ENCODE results near the gene CEP170B. TPM values are rescaled to one million over a fixed set of nuclear protein-coding genes. Genes with fewer than 3 reads are reported as not detected.

CEP170B gene
- total RNA-seq, 2 donors from 2014 or later: 26.8 to 47.0 TPM

DNA sequence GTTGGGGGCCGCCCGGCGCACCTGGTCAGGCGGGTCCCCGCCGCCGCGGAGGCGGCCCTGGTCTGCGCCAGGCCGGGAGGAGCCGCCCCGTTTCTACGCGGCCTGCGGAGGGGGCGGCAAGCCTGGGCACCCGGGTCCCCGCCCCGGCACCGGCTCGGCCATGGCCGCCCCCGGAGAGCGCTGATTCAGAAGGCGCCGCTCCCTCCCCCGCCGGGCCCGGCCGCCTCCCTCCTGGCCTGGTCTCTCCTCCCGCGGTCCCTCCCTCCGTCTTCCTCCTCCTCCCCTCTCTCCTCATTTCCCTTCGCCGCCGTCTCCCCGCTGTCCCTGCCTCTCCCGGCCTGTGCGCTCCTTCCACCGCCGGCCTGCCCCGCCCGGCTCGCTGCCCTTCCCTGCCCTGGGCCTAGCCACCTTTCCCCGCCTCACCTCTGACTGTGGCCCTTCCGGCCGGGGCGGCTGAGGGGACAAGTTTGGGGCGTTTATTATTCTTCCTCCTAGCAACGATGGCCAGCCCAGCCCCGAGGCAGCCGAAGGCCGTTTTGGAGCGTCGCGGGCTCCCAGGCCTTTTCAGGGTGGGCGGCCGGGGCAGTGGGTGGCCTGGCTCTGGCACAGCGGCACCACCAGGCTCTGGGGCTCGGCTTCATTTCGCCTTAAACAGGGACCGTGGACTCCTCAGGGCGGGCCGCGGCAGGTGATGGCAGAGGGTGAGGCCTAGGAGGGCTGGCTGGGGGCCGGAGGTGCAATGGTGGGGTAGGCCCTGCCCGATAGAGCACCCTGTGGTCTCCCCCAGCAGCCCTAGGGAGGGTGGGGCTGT lies 768 bp downstream of the CEP170B start:
- DNase-seq (ENCODE audit: low spot score): peak; percentile 88
- intact Hi-C loops (cut with DNase I): no loop called here

DNA sequence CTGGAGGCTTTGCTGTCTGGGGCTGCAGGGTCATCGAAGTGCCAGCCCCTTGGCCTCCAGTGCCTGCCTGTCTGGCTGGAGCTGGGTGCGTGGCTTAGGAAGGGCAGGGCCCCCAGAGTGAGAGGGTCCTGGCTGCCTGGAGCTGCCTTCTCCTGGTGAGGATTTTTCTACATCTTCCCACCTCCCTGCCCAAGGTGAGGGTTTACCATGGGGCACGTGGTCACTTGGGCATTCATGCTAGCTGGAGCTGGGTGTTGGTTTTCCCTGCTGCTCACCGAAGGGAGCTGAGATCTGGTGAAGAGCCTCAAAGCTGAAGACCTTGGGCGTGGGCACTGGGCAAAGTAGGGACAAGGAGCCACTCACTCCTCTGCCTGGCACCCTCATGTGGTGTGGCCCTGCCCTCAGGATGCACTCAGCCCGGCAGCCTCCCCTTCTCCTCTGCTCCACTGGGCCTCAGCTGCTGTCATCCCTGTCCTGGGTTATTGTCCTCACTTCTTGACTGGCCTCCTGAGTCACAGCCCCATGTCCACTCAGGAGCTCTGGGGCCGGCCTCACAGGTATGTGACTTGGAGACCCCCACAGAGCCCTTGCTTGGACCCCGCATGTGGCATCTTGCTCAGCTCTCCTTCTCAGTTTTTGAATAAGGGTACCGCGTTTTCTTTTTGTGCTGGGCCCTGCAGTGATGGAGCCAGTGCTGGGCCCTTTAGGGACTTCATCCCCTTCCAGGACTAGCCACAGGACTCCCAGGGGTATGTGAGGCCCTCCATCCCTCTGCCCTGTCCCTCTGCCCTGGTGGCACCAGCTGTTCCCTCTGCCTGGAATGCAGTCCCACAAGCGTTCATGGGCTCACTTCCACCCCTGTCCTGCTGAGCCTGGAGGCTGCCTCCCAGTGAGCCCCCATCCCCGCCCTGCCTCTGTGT lies 1.6 kb downstream of the CEP170B start:
- no peak for DNase-seq (ENCODE audit: low spot score)
- intact Hi-C loops (cut with DNase I): no loop called here

DNA sequence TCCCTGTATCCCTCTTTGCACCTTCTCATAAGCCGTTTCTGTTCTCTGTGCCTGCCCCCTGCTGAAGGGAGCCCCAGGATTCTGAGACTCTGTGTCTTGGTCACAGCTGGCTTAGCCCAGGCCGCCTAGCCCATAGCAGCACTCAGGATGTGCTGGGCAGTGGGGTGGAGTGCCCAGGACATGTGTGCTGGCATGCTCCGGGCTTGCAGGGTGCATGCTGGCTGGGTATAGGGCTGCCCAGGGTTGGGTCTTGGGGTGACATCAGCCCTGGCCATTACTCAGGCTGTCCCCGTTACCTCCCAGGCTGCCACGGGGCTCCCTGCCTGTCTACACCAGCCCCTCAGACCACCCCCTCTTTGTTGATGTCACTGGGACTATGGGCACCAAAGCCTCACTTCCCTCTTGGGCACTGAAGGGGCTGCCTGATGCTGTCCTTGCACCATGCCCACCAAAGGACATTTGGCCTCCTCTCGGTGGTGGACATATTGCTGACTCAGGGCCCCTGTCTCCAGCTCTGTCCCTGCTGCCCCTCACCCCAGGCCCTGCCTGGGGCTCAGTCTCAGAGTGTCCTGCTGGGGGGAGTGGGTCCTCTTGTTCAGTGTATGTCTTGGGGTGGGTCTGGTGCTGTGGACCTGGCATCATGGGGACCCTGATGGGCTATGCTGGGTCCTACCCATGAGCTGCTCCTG lies 2.4 kb downstream of the CEP170B start:
- intact Hi-C loops (cut with DNase I): no loop called here
- peak; percentile 73 for DNase-seq (ENCODE audit: low spot score)

DNA sequence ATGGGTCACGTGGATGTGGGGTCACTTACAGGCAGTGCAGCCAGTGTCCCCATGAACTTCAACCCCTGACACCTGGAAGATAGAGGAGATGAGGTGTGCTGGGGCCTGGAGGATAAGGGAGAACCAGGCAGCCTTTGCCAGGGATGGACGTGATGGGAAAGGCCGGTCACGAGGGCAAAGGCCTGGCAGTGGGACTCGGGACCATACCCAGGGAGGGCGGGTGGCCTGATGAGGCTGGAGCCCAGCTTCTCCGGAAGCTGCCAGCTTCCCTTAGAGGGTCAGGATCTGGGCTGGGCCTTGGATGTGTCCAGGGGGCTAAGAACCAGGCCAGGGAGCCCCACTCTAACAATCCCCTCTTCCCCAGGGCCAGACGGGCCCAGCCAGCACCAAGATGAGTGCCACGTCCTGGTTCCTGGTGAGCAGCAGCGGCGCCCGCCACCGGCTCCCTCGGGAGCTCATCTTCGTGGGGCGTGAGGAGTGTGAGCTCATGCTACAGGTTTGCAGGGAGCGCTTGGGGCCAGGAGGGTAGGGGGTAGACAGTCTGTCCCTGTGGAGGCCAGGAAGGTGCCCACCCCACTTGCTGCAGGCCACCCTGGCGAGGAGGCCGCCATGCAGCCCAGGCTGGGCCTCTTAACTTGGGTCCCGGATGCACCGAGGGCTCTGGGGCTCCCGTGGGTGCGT lies 3.1 kb downstream of the CEP170B start:
- peak; percentile 67 for DNase-seq (ENCODE audit: low spot score)

DNA sequence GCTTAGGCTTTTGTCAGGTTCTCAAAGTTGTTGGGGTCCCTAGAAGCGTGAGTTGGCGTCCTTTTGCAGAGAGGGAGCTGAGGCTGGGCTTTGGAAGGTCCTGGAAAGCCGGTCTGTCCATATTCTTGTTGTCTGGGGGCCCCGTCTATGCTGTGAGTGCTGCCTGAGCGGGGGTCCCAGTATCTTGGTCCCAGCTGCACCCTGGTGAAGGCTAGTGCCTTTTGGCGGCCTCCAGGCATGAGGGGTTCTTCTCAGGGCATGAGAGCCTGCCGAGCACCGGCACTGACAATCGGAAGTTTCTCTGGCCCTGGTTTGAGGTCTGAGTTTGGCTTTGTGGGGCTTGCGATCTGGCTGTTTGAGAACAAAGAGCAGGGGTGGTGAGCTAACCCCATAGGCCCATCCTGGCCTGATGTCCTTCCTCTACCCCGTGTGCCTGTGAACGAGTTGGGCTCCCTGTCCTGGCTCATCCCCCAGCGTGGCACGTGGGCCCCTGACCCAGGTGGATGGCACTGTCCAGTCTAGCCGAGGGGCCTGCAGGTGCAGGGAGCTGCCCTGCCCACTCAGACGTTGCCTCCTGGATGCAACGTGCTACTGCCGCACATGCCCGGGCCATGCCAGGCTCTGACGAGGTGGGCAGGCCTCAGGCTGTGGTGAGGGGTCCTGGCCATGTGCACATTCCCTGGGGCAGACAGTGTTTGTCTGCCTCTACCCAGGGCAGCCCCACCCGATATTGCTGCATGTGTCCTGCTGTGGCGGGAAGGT lies 3.9 kb downstream of the CEP170B start:
- intact Hi-C loops (cut with DNase I): no loop called here
- peak; percentile 64 for DNase-seq (ENCODE audit: low spot score)

More for the DNA sequence above, 3.1 kb downstream of the CEP170B start:
- intact Hi-C loops (cut with DNase I): no loop called here

DNA sequence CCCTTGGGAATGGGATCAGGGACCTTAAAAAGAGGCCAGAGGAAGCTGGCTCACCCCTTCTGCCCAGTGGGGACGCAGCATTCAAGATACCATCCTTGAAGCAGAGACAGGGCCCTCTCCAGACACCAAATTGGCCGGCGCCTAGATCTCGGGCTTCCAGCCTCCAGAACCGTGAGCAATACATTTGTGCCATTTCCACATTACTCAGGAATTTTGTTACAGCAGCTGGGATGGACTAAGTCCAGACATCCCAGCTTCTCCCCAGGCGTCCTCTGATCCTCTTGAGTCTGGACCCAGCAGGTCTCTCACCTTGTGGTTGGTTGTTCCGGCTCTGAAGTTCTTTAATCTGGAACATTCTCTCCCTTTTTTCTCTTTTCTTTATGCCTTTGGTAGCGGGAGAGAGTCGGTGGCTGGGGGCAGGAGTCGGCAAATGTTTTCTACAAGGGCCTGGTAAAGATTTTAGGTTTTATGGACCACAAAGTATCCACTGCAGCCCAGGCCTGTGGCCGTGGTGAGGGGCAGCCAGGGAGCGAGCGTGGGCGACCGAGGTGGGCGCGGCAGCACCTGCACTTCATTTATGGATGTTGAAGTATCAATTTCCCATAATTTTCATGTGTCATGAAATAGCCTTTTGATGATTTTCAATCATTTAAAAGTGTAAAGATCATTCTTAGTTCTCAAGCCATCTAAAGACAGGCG lies 4.8 kb downstream of the CEP170B start:
- peak; percentile 48 for DNase-seq (ENCODE audit: low spot score)
- intact Hi-C loops (cut with DNase I): no loop called here

DNA sequence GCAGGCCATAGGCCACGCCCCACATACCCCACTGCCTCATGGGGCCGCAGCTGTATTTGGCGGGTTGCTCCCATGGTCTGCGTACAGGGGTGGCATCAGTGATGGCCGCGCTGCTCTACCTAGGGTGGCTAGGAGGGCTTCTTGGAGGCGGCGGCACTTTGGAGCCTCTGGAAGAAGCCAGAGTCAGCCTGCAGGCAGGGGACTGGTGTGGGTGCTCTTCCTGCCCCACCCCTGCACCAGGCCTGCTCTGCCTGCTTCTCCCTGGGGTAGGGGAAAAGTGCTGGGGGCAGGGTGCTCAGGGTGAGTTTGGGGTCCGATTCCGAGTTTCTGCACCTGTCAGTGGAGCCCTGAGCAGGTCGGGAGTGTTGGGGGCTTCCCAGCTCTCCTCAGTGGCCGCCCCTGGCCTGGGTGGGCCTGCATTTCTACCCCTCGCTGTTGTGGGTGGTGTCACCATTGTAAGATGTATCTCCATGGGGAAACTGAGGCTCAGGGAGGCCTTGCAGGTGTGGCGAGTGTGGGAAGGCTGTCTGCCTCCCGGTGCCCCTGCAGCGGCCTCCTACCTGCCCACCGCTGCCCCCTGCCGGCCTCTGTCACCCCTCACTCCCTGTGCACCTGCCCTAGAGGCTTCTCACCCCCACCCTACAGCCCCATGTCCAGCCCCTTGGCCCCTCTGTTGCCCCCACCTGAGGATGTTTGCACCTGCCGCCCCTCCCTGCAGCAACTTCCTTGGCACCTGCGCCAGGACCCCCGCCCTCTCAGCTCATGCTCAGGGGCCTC lies 5.5 kb downstream of the CEP170B start:
- DNase-seq (ENCODE audit: low spot score): peak; percentile 80
- intact Hi-C loops (cut with DNase I): no loop called here

DNA sequence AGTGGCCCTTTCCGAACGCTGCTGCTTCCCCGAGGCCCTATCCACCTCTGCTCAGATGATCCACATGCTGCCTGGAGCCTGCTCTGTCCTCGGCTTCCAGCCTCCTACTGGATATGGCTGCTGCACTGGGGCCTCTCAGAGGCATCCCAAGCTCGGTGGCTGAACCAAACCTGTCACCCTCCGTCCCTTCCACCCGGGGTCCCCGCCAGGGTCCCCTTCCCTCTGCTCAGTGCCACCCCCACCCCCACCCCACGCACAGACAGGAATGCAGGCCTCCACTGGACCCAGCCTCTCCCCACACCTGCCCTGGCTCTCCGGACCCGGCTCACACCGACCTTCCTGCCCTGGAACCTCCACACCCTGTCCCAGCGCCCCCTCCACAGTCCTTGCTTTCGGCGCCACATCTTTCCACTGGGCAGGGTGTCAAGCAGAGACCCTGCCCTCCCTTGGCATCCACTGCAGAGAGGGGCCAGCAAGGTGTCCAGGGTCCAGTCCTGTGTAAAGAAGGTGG lies 6.1 kb downstream of the CEP170B start:
- intact Hi-C loops (cut with DNase I): no loop called here
- DNase-seq (ENCODE audit: low spot score): peak; percentile 58

DNA sequence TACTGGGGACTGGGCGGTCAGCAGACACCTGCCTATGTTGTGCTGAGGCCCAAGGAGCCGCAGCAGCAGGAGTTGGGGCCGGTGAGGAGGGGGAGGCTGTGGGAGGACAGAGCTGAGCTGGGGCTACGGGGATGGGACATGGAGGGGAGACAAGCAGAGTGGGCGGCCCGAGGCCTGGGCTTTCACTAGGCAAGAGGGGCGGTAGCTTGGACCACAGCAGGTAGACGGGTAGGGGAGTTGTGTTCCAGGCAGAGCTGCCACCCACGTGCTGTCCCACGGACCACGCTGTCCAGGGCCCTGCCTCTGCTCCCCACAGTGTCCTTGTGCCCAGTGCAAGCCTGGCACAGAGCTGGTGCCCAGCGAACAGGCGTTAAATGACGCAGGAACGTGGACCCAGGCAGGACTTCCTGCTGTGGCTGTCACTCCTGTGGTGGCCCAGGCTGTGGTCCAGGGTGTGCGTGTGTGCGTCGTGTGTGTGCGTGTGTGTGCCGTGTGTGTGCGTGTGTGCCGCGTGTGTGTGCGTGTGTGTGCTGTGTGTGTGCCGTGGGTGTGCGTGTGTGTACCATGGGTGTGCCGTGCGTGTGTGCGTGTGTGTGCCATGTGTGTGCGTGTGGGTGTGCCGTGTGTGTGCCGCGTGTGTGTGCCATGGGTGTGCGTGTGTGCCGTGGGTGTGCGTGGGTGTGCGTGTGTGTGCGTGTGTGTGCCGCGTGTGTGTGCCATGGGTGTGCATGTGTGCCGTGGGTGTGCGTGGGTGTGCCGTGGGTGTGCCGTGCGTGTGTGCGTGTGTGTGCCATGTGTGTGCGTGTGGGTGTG lies 6.8 kb downstream of the CEP170B start:
- DNase-seq (ENCODE audit: low spot score): no peak

DNA sequence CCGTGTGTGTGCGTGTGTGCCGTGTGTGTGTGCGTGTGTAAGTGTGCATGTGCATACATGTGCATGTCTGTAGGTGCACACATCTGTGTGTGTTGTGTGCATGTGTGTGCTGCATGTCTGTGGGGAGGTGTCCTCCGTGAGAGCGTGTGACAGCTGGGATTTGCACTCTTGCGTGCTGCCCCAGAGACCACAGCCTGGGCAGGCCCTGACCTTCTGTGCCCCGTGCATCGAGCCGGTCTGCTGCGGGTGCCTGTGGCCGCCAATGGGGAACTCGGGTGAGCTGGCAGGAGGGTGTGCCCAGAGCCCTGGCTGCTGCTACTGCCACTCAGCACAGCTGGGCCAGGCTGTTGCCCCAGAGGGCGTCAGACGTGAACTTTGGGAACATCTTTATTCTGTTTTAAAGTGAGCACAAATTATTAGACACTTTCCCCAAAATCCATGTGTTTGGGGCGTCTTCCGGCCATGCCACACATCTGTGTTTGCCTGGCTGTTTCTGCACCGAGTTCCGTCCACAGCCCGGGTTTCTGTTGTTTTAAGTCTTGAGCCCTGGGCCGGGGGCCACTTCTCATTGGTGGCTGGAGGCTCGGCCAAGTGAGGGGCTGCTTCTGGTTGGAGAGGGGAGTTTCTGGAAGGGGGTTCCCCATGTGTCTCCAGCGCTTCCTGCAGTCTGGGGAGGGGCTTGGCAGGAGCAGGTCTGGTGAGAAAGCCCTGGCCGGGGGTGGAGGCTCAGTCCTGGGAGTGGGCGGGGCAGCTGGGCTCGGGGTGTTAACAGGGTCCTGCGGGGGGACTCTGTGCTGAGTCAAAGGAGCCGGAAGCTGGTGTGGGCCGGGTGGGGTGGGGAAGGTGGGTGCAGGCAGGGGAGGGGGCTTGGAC lies 7.6 kb downstream of the CEP170B start:
- intact Hi-C loops (cut with DNase I): no loop called here
- no peak for DNase-seq (ENCODE audit: low spot score)

More for the DNA sequence above, 6.8 kb downstream of the CEP170B start:
- intact Hi-C loops (cut with DNase I): no loop called here

DNA sequence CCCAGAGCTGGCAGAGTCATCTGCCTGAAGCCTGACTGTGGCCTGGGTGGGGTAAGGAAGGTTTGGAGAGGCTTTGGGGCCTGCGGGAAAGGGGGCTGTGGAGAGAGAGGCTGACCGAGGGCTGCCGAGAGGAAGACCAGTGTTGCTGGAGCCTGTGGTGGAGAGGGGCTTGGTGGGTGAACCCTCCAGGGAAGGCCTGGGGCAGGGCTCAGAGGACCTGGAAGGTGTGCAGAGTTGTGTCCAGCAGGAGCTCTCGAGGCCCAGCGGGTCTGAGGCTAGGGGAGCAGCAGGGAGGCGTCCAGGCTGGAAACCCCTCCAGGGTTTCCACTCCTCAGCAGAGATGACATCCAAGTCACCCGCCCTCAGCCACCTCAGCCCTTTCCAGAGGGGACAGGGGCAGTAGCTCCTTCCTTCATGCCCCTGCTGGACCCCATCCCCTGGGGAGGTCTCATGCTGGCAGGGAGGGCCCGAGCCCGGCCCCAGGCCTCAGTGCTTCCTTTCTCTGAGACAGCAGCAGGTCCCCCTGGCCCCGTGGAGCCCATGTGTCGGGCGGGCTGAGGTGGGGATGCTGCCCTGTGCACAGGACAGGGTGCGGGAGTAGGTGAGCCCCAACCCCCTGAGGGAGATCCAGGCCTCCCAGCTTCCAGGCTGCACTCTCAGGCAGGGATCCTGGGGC lies 8.4 kb downstream of the CEP170B start:
- DNase-seq (ENCODE audit: low spot score): no peak
- intact Hi-C loops (cut with DNase I): no loop called here

DNA sequence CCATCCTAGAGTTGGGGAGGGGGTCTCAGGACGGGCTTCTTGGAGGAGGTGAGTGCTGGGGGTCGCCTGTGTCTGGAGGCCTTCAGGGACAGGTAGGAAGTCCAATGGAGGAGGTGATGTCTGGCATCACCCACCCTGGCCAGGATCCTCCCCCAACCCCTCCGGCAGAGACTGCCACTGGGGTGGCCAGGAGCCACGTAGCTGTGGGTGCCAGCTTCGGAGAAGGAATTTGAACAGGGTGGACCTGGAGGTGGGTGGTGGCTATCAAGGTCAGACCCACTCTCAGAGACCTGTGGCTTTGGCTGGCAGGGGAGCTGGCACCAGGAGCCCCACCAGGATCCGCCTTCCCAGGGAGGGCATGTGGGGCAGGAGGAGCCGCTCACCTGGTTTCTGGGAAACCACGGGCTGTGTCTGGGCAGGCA lies 9.1 kb downstream of the CEP170B start:
- intact Hi-C loops (cut with DNase I): no loop called here
- DNase-seq (ENCODE audit: low spot score): no peak

DNA sequence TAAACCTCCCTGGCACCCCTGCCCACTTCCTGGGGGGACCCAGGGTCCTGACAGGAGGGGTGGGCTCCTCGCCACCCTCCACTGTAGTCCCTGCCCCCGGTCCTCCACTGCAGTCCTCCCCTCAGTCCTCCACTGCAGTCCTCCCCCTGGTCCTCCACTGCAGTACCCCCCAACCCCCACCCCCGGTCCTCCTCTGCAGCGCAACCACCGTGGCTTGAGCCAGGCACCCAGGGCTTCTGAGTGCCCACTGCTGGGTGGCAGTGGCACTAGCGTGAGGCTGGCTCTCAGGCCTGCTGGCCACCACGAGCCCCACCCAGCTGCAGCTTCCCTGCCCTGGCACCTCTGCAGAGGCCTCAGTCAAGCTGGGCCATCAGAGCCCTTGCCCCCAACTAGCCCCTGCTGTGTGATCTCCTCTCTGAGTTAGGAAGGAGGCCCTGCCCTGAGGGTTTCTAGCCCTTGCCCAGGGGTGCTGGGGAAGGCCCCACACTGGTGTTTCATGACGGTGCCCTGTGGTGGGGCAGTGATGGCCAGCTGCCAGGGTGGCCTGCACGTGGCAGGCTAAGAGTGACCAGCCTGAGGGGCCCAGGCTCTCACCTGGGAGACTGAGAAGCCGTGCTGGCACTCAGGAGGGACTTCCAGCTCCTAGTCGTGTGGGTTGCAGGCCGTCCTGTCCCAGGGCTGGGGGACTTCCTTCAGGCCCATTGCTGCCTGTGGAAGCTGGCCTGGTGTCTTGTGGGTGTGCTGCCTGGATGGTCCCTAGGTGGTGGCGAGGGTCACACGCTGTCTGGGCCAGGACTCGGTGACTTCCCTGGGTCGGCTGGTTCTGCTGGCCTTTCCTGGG lies 9.7 kb downstream of the CEP170B start:
- DNase-seq (ENCODE audit: low spot score): no peak
- intact Hi-C loops (cut with DNase I): no loop called here

DNA sequence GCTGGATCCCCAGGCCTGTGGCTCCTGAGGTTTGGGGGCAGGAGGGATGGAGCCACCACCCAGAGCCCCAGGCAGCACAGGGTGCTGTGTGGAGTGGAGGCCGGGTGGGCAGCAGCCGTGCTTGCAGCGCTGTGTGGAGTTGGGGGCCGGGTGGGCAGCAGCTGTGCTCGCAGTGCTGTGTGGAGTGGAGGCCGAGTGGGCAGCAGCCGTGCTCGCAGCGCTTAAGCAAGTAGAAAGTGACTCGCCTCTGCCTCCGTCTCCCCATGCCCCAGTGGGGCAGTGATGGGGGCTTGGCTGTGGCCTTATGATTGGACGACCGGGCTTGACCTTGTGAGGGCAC lies 10.3 kb downstream of the CEP170B start:
- intact Hi-C loops (cut with DNase I): no loop called here

More for the DNA sequence above, 10.3 kb downstream of the CEP170B start:
- DNase-seq (ENCODE audit: low spot score): no peak
